Measurements from ENCODE around the gene ASTN1. TPM values are rescaled to one million over a fixed set of nuclear protein-coding genes. Genes with fewer than 3 reads are reported as not detected.

The ASTN1 gene
- total RNA-seq, 1 experiment from 2014 or later = 0.05 TPM

DNA sequence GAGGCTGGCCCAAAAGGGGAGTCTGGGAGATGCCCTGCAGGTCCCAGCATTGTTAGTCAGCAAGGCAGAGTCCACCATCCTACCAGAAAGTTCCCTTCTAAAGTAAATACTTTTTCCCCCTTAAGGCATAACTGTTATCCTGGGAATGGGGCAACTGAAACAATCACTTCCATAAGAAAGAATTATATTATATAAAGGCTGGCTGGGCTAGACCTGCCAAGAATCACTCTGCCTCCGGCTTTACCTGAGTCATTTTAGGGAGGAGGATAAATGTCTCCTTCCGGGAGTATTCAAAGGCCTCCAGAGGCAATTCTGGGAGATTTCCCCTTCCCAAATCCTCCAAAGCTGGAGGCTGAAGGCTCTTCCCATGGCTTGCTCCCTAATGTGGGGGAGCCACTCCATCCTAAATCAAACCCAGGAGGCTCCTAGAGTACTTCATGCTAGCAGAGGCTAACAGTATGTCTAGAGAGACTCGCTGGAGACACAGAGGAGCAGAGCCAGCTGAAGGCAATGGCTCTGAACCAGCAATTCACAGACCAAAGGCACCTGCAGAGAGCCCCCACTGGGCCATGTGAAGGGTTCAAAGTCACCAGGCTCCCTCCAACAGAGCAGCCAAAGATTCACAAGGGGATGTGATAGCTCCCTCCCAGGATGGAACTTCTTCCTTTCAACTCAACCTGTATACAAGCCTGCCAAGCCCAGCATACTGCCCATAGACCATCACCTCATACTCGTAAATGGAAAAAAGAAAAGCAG, 116.0 kb downstream of the ASTN1 start:
- DNase-seq (ENCODE audit: low read depth, low spot score) = no peak

DNA sequence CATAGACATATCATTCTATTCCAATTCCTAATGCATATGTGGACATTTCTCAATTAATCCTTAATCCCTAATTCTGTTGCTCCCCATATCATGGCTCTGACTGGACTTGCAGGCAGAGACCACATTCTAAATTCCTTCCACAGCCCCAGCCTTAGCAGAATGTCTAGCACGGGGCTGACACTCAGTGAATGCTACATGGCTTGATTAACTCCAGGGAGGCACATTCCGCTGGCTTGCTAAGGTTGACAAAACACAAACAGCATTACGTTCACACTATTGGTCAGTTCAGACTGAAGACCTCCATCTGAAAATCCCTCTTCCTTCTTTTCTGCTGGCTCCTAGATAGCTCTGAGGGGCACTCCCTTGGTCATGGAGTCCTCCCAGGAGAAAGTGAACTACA, 119.4 kb downstream of the ASTN1 start:
- ChIA-PET CTCF (no interaction called here), POLR2A (no interaction called here)
- H3K36me3 ChIP-seq (ENCODE audit: control insufficient read depth, insufficient read depth, low read length) = no peaks in the 10 kb centered on the region
- in situ Hi-C loops (cut with HindIII; ENCODE audit: low pct_unique_long_range_greater_than_20kb, low sequenced_read_pairs) = no loop called here
- TF ChIP-seq TCF7L2 (IDR thresholded peaks at IDR 0.05; ENCODE audit: low read depth, low read length) (no peak), POLR2AphosphoS5 (IDR thresholded peaks at IDR 0.05; ENCODE audit: low read depth, low read length) (no peak), SIN3A (IDR thresholded peaks at IDR 0.05; ENCODE audit: borderline replicate concordance, insufficient read depth, low read depth, low read length) (no peak)
- TF ChIP-seq, protein P1, sequence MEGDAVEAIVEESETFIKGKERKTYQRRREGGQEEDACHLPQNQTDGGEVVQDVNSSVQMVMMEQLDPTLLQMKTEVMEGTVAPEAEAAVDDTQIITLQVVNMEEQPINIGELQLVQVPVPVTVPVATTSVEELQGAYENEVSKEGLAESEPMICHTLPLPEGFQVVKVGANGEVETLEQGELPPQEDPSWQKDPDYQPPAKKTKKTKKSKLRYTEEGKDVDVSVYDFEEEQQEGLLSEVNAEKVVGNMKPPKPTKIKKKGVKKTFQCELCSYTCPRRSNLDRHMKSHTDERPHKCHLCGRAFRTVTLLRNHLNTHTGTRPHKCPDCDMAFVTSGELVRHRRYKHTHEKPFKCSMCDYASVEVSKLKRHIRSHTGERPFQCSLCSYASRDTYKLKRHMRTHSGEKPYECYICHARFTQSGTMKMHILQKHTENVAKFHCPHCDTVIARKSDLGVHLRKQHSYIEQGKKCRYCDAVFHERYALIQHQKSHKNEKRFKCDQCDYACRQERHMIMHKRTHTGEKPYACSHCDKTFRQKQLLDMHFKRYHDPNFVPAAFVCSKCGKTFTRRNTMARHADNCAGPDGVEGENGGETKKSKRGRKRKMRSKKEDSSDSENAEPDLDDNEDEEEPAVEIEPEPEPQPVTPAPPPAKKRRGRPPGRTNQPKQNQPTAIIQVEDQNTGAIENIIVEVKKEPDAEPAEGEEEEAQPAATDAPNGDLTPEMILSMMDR (IDR thresholded peaks at IDR 0.05) = no peak
- TF ChIP-seq, protein P2, sequence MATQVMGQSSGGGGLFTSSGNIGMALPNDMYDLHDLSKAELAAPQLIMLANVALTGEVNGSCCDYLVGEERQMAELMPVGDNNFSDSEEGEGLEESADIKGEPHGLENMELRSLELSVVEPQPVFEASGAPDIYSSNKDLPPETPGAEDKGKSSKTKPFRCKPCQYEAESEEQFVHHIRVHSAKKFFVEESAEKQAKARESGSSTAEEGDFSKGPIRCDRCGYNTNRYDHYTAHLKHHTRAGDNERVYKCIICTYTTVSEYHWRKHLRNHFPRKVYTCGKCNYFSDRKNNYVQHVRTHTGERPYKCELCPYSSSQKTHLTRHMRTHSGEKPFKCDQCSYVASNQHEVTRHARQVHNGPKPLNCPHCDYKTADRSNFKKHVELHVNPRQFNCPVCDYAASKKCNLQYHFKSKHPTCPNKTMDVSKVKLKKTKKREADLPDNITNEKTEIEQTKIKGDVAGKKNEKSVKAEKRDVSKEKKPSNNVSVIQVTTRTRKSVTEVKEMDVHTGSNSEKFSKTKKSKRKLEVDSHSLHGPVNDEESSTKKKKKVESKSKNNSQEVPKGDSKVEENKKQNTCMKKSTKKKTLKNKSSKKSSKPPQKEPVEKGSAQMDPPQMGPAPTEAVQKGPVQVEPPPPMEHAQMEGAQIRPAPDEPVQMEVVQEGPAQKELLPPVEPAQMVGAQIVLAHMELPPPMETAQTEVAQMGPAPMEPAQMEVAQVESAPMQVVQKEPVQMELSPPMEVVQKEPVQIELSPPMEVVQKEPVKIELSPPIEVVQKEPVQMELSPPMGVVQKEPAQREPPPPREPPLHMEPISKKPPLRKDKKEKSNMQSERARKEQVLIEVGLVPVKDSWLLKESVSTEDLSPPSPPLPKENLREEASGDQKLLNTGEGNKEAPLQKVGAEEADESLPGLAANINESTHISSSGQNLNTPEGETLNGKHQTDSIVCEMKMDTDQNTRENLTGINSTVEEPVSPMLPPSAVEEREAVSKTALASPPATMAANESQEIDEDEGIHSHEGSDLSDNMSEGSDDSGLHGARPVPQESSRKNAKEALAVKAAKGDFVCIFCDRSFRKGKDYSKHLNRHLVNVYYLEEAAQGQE (IDR thresholded peaks at IDR 0.05; ENCODE audit: insufficient read depth in 1 of 2, low read depth in 2 of 2, low read length in 1 of 2) = no peak
- no peak overlapping the region for H3K4me3 ChIP-seq (ENCODE audit: low read depth in 2 of 2, low read length in 2 of 2)
- intact Hi-C loops (cut with micrococcal nuclease; ENCODE audit: unreplicated experiment) = no loop called here
- no peaks in the 10 kb centered on the region for H3K4me1 ChIP-seq (ENCODE audit: control insufficient read depth, insufficient read depth, low read length)
- no peaks in the 10 kb centered on the region for H3K27me3 ChIP-seq (ENCODE audit: control insufficient read depth, insufficient read depth, low read length)
- BruUV-seq (replicated peaks) = no TSS peak
- no peak overlapping the region for H3K27ac ChIP-seq (ENCODE audit: low read length)
- H3K9me3 ChIP-seq (ENCODE audit: control insufficient read depth, insufficient read depth, low read depth, low read length) = no peaks in the 10 kb centered on the region
- ATAC-seq = no peak
- no peak for DNase-seq (ENCODE audit: low read depth, low spot score)

More for the DNA sequence above, 116.0 kb downstream of the ASTN1 start:
- Histone ChIP-seq H3K27ac (ENCODE audit: low read length) (no peak overlapping the region), H3K36me3 (ENCODE audit: control insufficient read depth, insufficient read depth, low read length) (no peaks in the 10 kb centered on the region), H3K4me3 (ENCODE audit: low read depth in 2 of 2, low read length in 2 of 2) (no peak overlapping the region), H3K27me3 (ENCODE audit: control insufficient read depth, insufficient read depth, low read length) (no peaks in the 10 kb centered on the region), H3K4me1 (ENCODE audit: control insufficient read depth, insufficient read depth, low read length) (no peaks in the 10 kb centered on the region), H3K9me3 (ENCODE audit: control insufficient read depth, insufficient read depth, low read depth, low read length) (no peaks in the 10 kb centered on the region)
- no peak for TF ChIP-seq TCF7L2 (IDR thresholded peaks at IDR 0.05; ENCODE audit: low read depth, low read length)
- TF ChIP-seq, protein P1 (IDR thresholded peaks at IDR 0.05) = no peak
- TF ChIP-seq, protein P2 (IDR thresholded peaks at IDR 0.05; ENCODE audit: insufficient read depth in 1 of 2, low read depth in 2 of 2, low read length in 1 of 2) = no peak
- TF ChIP-seq POLR2AphosphoS5 (IDR thresholded peaks at IDR 0.05; ENCODE audit: low read depth, low read length) = no peak
- no peak for TF ChIP-seq SIN3A (IDR thresholded peaks at IDR 0.05; ENCODE audit: borderline replicate concordance, insufficient read depth, low read depth, low read length)
- in situ Hi-C loops (cut with HindIII; ENCODE audit: low pct_unique_long_range_greater_than_20kb, low sequenced_read_pairs) (no loop called here), intact Hi-C loops (cut with micrococcal nuclease; ENCODE audit: unreplicated experiment) (no loop called here)
- no TSS peak for BruUV-seq (replicated peaks)
- ChIA-PET POLR2A (no interaction called here), CTCF (no interaction called here)
- ATAC-seq = no peak

All from Panc1 (cell line).